HG02884 (cell line): Measurements from ENCODE around the gene PAX7.

ENCODE experiments used
- ATAC-seq: cut with Tn5 transposase; IDR thresholded peaks from one replicate; pipeline ENCODE4 v1.9.1; 2021; ENCODE audit warnings: mild to moderate bottlenecking, moderate library complexity; ENCODE audit not compliant: unreplicated experiment

Gene PAX7

DNA sequence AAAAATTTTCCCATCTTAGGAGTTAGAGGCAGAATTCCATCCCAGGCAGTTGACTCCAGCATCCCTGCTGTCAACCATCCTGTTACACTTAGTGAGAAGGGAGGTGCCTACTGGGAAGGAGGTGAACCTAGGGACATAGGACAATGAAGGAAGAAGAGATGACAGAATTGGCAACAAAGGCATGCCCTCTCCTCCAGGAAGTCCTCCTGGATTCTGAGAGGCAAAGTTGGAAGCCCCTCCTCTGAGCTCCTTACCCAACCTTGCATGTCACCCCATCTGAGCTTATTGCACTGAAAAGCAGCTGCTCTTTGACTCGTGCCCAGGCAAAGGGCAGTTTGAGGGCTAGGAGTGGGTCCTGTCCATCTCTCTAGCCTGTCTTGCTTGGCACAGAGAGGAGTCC is 66.9 kb downstream of the PAX7 start:
- no peak for ATAC-seq

- no peak for ATAC-seq
These were observed 69.9 kb downstream of the PAX7 start for GRCh38 chr1:18700530-18700929.

- no peak for ATAC-seq
These were observed 70.5 kb downstream of the PAX7 start for GRCh38 chr1:18701183-18701582.

DNA sequence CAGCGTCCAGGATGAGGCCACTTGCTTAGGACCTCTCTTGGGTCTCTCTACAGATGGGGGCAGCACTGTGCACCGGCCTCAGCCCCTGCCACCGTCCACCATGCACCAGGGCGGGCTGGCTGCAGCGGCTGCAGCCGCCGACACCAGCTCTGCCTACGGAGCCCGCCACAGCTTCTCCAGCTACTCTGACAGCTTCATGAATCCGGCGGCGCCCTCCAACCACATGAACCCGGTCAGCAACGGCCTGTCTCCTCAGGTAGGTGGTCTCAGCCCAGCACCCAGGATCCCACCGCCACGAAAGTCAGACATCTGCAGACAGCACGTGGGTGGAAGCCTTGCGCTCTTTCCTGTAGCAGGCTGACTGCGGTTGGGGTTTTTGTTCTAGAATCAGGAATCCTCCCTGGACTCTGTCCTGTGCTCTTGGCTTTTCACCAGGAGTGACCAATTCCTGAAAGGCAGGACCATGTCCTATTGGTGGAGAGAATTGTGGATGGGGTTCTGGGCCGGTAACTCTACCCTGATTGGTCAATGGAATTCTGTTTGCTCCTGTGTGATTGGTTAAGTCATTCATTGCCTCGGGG is 72.5 kb downstream of the PAX7 start:
- ATAC-seq: no peak

DNA sequence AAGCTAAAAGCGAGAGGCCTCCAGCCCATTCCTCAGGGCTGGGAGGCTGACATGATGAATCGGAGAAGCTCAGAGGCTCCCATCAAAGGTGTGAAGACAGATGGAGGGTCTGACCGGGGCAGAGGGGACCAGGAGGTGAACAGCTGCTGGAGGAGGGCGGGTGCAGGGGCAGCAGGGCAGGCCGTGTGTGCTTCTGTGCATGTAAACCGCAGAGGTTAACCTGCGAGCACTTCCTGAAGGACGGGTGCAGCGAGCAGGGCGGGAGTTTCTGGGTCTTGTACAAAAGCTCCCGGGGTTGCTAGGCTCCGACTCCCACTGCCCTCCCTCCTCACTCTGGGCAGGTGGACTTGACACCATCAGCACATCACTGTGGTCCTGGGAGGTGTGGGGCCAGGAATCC is 75.2 kb downstream of the PAX7 start:
- no peak for ATAC-seq

DNA sequence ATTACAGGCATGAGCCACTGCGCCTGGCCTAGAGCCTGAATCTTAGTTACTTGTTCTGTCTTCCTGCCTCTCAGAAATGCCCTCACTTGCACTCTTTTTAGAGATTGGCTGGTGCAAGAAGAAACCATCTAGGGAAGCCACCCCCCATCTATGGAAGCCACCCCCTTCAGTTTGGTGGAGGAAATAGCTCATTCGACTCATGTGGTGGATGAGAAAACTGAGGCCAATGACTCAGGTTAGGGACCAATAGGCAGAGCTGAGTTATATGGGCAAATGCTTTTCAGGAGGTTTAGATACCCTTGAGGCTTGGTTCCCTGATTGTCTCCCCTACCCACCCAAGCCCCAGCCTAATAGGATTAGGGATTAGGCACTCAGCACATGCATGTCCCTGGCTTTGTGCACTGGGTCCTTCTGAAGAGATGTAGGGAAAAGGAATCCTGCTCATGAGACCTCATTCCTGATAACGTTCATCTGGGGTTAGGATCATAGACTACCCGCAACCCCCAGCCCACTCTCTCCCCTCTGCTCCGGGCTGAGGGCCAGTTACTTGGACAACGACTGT is 77.1 kb downstream of the PAX7 start:
- no peak for ATAC-seq

GRCh38 chr1:18710002-18710401 is 79.4 kb downstream of the PAX7 start:
- ATAC-seq: no peak

GRCh38 chr1:18711003-18711402 is 80.4 kb downstream of the PAX7 start:
- no peak for ATAC-seq

DNA sequence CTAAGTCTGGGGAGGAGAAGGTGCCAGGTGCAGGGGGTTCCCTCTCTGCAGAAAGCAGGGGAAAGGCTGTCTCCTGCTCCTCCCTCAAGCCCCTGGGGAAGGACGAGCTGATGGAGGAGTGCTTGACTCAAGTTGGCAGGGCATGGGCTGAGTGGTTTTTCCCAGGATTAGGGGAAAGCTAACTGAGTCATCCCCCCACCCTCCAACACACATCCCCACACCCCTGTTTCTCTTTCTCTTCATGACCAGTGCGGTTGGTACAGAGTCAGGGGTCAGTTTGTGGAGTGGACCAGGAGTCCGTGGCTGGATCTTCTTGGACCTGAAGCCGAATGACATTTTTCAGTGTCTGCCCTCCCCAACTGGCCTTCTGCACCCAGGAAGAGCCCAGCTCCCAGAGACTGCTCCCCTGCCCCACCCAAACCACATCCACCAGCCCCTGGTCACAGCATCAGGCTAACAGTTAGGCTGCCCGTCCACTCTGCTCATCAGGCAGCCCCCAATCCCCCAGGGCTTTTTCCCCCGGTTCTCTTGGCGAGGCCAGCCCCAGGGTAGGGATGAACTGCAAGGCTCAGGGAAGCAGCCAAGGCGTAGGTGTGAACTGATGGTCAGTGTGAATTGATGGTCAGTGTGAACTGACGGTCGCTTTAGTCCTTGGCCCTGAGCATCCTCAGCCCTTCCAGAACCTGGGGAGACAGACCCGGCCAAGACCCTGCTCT is 81.0 kb downstream of the PAX7 start:
- no peak for ATAC-seq

GRCh38 chr1:18712252-18712600 is 81.6 kb downstream of the PAX7 start:
- no peak for ATAC-seq

DNA sequence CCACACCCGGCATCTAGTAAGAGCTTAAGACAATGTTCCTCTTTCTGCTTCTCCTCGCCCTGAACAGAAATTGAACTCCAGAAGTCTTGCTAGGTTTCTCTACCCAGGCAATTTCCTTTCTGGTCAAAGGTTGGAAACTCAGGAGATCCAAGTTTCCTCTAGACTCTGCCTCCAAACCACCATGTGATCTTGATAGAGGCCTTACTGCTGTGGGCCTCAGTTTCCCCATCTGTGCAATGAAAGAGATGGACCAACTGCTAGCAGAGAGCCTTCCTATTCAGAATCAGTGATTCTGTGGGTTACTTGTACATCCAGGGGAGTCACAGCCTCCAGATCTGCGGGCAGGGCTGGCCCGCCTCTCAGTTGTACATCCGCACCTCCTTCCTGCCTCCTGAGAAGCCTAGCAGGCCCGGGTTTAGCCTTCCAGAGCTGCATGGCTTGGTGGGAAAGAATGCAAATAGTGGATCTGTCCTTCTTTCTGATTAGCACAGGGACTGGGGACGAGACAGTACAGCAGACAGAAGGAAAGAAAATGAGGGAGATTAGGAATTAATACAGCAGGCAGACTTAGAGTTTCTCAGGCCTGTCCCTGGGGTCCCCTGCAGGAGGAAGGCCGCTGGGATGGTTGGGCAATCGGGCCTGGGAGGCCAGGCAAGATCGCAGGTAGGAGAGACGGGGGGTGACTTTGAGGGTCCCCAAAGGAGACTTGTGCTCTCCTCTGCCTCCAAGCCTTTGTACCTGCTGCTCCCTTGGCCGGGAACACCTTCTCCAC is 83.9 kb downstream of the PAX7 start:
- no peak for ATAC-seq

DNA sequence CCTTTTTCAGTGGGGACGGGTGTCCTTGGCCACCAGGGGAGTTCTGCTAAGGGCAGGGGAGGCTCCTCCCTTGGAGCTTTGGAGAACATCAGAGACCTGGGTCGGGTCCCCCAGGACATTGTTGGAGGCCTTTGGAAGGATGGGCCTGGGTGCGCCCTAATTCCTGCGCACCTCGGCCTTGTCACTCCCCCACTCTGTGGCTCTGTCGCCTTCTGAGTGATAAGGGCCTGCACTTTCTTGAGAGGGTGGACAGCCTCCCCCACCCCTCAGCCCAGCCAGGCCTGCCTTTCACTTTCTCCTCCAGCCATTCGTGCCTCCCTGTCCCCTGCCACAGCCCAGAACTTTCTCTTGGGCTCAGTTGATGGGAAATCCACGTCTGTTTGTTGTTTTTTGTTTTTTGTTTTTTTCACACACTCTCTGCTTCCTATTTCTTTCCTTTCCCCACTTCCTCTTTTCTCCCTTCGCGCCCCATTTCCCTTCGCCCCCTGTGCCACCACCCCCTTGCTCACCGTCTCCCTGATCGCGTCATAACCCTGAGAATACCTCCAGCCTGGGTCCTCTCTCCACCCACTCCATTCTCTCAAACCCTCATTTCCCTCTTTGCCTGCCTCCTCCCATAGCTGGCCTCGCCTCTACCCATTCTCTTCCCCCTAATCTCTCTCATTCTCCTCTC is 85.6 kb downstream of the PAX7 start:
- no peak for ATAC-seq

- ATAC-seq: no peak
These were observed 86.4 kb downstream of the PAX7 start for GRCh38 chr1:18716785-18717678.

- no peak for ATAC-seq
These were observed 89.3 kb downstream of the PAX7 start for GRCh38 chr1:18719786-18720451.

DNA sequence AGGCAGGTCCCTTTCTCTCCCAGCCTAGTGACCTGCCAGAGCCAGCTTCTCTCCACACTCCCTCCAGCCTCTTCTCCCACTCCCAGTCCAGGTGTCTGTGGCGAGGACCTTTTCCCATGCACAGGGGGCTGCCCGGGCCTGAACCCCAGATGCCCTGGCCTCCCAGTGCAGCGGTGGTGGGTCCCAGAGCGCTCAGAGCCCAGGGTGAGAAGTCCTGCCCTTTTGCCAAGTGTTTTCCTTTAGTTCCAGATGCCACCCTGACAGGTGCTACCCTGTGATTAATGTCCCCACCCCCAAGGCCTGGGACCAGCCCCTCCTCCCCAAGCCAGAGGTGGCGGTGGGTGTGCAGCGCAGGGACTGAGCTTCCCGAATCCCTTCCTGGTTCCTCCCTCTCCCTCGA is 90.4 kb downstream of the PAX7 start:
- ATAC-seq: no peak

DNA sequence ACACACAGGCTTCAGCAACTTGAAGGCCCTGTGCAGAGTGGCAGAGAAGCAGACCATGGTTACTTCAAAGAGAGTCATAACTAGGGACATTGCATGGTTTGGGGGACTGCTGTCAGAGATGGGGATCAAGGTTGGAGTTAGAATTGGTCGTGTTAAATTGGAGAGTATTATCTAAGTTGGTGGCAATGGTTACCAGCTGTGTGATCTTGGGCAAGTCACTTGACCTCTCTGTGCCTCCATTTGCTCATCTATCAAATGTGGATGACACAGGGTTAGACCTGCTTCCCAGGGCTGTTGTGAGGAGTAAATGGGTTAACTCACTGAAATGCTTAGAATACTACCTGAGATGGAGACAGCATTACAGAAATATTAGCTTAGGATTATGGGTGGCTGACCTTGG is 91.1 kb downstream of the PAX7 start:
- no peak for ATAC-seq

- no peak for ATAC-seq
These were observed 91.6 kb downstream of the PAX7 start for GRCh38 chr1:18722270-18722669.

DNA sequence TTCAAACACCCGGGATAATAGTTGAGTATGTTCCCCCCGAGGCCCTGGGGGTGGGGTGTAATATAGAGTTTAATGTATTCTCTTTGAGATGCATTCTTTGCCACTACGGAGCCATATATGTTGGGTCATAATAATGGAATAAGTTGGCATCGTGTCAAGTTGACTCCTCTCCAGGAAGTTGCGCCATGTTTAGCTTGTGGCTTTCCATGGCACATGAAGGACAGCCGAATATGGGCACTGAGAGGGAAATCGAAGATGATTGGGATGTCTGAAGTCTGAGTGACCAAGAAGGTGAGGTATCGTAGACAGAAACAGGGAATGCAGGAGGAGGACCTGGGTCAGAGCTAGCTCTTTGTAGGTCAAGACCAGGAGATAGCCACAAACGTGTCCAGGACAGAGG is 92.6 kb downstream of the PAX7 start:
- ATAC-seq: no peak

GRCh38 chr1:18723701-18724411 is 93.2 kb downstream of the PAX7 start:
- ATAC-seq: no peak
